Measurements from ENCODE around the gene VANGL1.

GRCh38 chr1:115666702-115667101 lies 24.9 kb downstream of the VANGL1 start:
- TF ChIP-seq CTCF (IDR thresholded peaks at IDR 0.05) (no peak), POLR2A (IDR thresholded peaks at IDR 0.05) (no peak)

Data from vagina (tissue), 2 donors.